HAP-1 (cell line): ENCODE data around the gene CTR9.
A peak's percentile ranks its signal among the peaks of the same experiment; 100 is the strongest.

ENCODE experiments used
- DNase-seq, 2 experiments: peaks; one replicate each; pipeline ENCODE4 v3.0.0-alpha.2; 2016 to 2020; ENCODE audit warnings: low spot score in 2 of 2
- H3K27me3 ChIP-seq: fragments of 250-450 bp; sonication (Bioruptor Pico); 2 replicates; pipeline ENCODE4 v1.5.1; 2020; ENCODE audit warnings: low read depth, mild to moderate bottlenecking, moderate library complexity
- H3K36me3 ChIP-seq: fragments of 250-450 bp; sonication (Bioruptor Pico); replicated peaks from 2 replicates; pipeline ENCODE4 v1.5.1; 2020; ENCODE audit warnings: mild to moderate bottlenecking
- H3K4me1 ChIP-seq: fragments of 250-450 bp; sonication (Bioruptor Pico); 2 replicates; pipeline ENCODE4 v1.5.1; 2020; ENCODE audit warnings: mild to moderate bottlenecking
- H3K4me3 ChIP-seq: fragments of 250-450 bp; sonication (Bioruptor Pico); 2 replicates; pipeline ENCODE4 v1.5.1; 2020; ENCODE audit warnings: mild to moderate bottlenecking, moderate library complexity
- H3K9me3 ChIP-seq: fragments of 250-450 bp; sonication (Bioruptor Pico); 2 replicates; pipeline ENCODE4 v1.5.1; 2020; ENCODE audit warnings: mild to moderate bottlenecking, moderate library complexity
- in situ Hi-C: fragments of 300-500 bp; cut with MboI; formaldehyde crosslinking; loops from 3 replicates; pipeline ENCODE4 v1.14.3; 2020; ENCODE audit warnings: low sequenced_read_pairs, inconsistent platforms, mixed read lengths

The CTR9 gene

GRCh38 chr11:10777806-10778205 lies 26.8 kb downstream of the CTR9 start:
- Histone ChIP-seq H3K4me3 (no peak overlapping the region), H3K4me1 (peaks cover 29% of the 10 kb centered on the region), H3K9me3 (no peaks in the 10 kb centered on the region), H3K27me3 (no peaks in the 10 kb centered on the region), H3K36me3 (peaks cover 44% of the 10 kb centered on the region)
- DNase-seq: no peak
- in situ Hi-C loops: loop anchor here (25.0 kb wide), 1 partner anchor 484 kb away; no protein-coding TSS in a partner anchor

GRCh38 chr11:10778217-10778970 lies 27.3 kb downstream of the CTR9 start:
- no peaks in the 10 kb centered on the region for H3K9me3 ChIP-seq
- H3K4me3 ChIP-seq: no peak overlapping the region
- peaks cover 38% of the 10 kb centered on the region for H3K36me3 ChIP-seq
- H3K27me3 ChIP-seq: no peaks in the 10 kb centered on the region
- in situ Hi-C loops: loop anchor here (25.0 kb wide), 1 partner anchor 484 kb away; no protein-coding TSS in a partner anchor
- H3K4me1 ChIP-seq: peaks cover 29% of the 10 kb centered on the region
- no peak for DNase-seq

GRCh38 chr11:10779086-10779485 lies 28.0 kb downstream of the CTR9 start:
- Histone ChIP-seq H3K4me3 (no peak overlapping the region), H3K4me1 (peaks cover 31% of the 10 kb centered on the region), H3K9me3 (no peaks in the 10 kb centered on the region), H3K27me3 (no peaks in the 10 kb centered on the region), H3K36me3 (peaks cover 31% of the 10 kb centered on the region)
- in situ Hi-C loops: loop anchor here (25.0 kb wide), 1 partner anchor 483 kb away; no protein-coding TSS in a partner anchor
- peak in 1 of 2 experiments; percentile 30 for DNase-seq

GRCh38 chr11:10780040-10780439 lies 29.0 kb downstream of the CTR9 start:
- Histone ChIP-seq H3K4me3 (no peak overlapping the region), H3K36me3 (peaks cover 22% of the 10 kb centered on the region), H3K27me3 (no peaks in the 10 kb centered on the region), H3K9me3 (no peaks in the 10 kb centered on the region), H3K4me1 (peaks cover 33% of the 10 kb centered on the region)
- in situ Hi-C loops: loop anchor here (25.0 kb wide), 1 partner anchor 482 kb away; no protein-coding TSS in a partner anchor
- no peak for DNase-seq

GRCh38 chr11:10784232-10785145 lies 33.4 kb downstream of the CTR9 start:
- Histone ChIP-seq H3K4me1 (peaks cover 29% of the 10 kb centered on the region), H3K4me3 (no peak overlapping the region), H3K9me3 (no peaks in the 10 kb centered on the region), H3K36me3 (no peaks in the 10 kb centered on the region), H3K27me3 (no peaks in the 10 kb centered on the region)
- in situ Hi-C loops: loop anchor here (25.0 kb wide), 1 partner anchor 478 kb away; no protein-coding TSS in a partner anchor
- peak; percentile 68 to 70 for DNase-seq

GRCh38 chr11:10785146-10785474 lies 34.1 kb downstream of the CTR9 start:
- Histone ChIP-seq H3K4me3 (no peak overlapping the region), H3K9me3 (no peaks in the 10 kb centered on the region), H3K27me3 (no peaks in the 10 kb centered on the region), H3K36me3 (no peaks in the 10 kb centered on the region), H3K4me1 (peaks cover 22% of the 10 kb centered on the region)
- in situ Hi-C loops: loop anchor here (25.0 kb wide), 1 partner anchor 477 kb away; no protein-coding TSS in a partner anchor
- no peak for DNase-seq

GRCh38 chr11:10786451-10786850 lies 35.4 kb downstream of the CTR9 start:
- H3K36me3 ChIP-seq: no peaks in the 10 kb centered on the region
- H3K27me3 ChIP-seq: no peaks in the 10 kb centered on the region
- in situ Hi-C loops: loop anchor here (25.0 kb wide), 1 partner anchor 476 kb away; no protein-coding TSS in a partner anchor
- no peaks in the 10 kb centered on the region for H3K9me3 ChIP-seq
- H3K4me1 ChIP-seq: peaks cover 21% of the 10 kb centered on the region
- DNase-seq: no peak
- H3K4me3 ChIP-seq: no peak overlapping the region

GRCh38 chr11:10792385-10793068 lies 41.5 kb downstream of the CTR9 start:
- Histone ChIP-seq H3K4me1 (peaks cover 12% of the 10 kb centered on the region), H3K9me3 (no peaks in the 10 kb centered on the region; the same call in 1 of the 2 replicates), H3K27me3 (no peaks in the 10 kb centered on the region), H3K4me3 (no peak overlapping the region), H3K36me3 (peaks cover 20% of the 10 kb centered on the region)
- in situ Hi-C loops: loop anchor here (5.0 to 25.0 kb wide), 3 partner anchors 132 to 470 kb away; no protein-coding TSS in a partner anchor
- peak; percentile 72 to 97 for DNase-seq

- Histone ChIP-seq H3K27me3 (no peaks in the 10 kb centered on the region), H3K9me3 (no peaks in the 10 kb centered on the region; the same call in 1 of the 2 replicates), H3K36me3 (peaks cover 31% of the 10 kb centered on the region), H3K4me1 (peaks cover 11% of the 10 kb centered on the region), H3K4me3 (no peak overlapping the region)
- DNase-seq: no peak
- in situ Hi-C loops: loop anchor here (5.0 to 25.0 kb wide), 3 partner anchors 131 to 469 kb away; no protein-coding TSS in a partner anchor
Observed at GRCh38 chr11:10793470-10794255, 42.6 kb downstream of the CTR9 start.

- DNase-seq: no peak
- H3K4me1 ChIP-seq: peaks cover 5% of the 10 kb centered on the region
- no peaks in the 10 kb centered on the region for H3K27me3 ChIP-seq
- no peaks in the 10 kb centered on the region; the same call in 1 of the 2 replicates for H3K9me3 ChIP-seq
- no peak overlapping the region for H3K4me3 ChIP-seq
- in situ Hi-C loops: loop anchor here (10.0 to 25.0 kb wide), 2 partner anchors 129 to 466 kb away; no protein-coding TSS in a partner anchor
- peaks cover 56% of the 10 kb centered on the region for H3K36me3 ChIP-seq
Observed at GRCh38 chr11:10796191-10796590, 45.1 kb downstream of the CTR9 start.

GRCh38 chr11:10797001-10797400 lies 46.0 kb downstream of the CTR9 start:
- DNase-seq: no peak
- H3K4me3 ChIP-seq: no peak overlapping the region
- in situ Hi-C loops: loop anchor here (10.0 to 25.0 kb wide), 2 partner anchors 128 to 465 kb away; no protein-coding TSS in a partner anchor
- peaks cover 65% of the 10 kb centered on the region for H3K36me3 ChIP-seq
- peaks cover 5% of the 10 kb centered on the region for H3K4me1 ChIP-seq
- no peaks in the 10 kb centered on the region; the same call in 1 of the 2 replicates for H3K9me3 ChIP-seq
- H3K27me3 ChIP-seq: no peaks in the 10 kb centered on the region

- Histone ChIP-seq H3K4me1 (peaks cover 5% of the 10 kb centered on the region), H3K4me3 (no peak overlapping the region), H3K36me3 (peaks cover 70% of the 10 kb centered on the region), H3K9me3 (no peaks in the 10 kb centered on the region; the same call in 1 of the 2 replicates), H3K27me3 (no peaks in the 10 kb centered on the region)
- in situ Hi-C loops: loop anchor here (10.0 to 25.0 kb wide), 2 partner anchors 127 to 465 kb away; no protein-coding TSS in a partner anchor
- DNase-seq: no peak
Observed at GRCh38 chr11:10797531-10797930, 46.5 kb downstream of the CTR9 start.
